ENCODE measurements around the gene CDX1. TPM values are rescaled to one million over a fixed set of nuclear protein-coding genes. Genes with fewer than 3 reads are reported as not detected.
A peak's percentile ranks its signal among the peaks of the same experiment; 100 is the strongest.

The CDX1 gene
- total RNA-seq, 1 donor from 2014 or later, result not detected

DNA sequence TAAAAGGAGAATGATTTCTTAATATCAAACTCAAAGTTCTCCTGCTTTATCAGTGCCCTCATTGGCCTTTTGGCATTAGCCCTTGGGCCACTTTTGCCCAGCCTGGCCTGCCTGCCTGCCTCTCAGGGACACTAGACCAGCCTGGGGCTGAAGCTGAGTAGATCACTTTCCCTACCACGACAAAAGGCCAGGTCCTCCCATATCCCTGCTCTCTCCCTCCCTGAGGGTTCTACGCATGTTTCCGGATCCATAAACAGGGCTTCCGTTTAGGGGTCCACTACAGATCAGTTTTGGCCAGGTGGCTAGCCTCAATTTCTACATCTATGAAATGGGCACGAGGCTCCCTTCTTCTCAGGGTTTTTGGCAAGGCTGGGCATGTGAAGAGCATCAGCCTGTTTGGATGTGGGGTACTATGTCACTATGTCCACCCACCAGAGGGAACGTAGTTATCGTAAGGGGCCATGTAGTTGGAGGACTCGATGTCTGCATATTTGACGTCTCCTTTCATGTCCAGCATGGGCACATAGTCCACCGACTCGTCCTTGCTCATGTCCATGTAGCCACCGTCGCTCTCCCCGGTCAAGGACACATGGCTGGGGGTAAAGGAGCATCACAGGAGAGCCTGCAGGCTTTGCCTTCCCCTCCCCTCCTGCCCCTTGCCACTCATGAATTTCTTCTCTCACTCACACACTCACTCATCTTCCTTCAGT, 45.0 kb upstream of the CDX1 start:
- H4K20me1 ChIP-seq (ENCODE audit: low read depth), result no peaks in the 10 kb centered on the region
- H3K27ac Mint-ChIP-seq, result no peak overlapping the region
- peaks cover 11% of the 10 kb centered on the region for H3K4me1 ChIP-seq
- H3K9me3 Mint-ChIP-seq, result no peaks in the 10 kb centered on the region
- H3K4me1 Mint-ChIP-seq, result peaks cover 8% of the 10 kb centered on the region
- no peaks in the 10 kb centered on the region for H3K36me3 ChIP-seq
- no peak overlapping the region for H3K27ac ChIP-seq
- no peaks in the 10 kb centered on the region for H3K79me2 ChIP-seq (ENCODE audit: low read depth)
- TF ChIP-seq, protein P1, sequence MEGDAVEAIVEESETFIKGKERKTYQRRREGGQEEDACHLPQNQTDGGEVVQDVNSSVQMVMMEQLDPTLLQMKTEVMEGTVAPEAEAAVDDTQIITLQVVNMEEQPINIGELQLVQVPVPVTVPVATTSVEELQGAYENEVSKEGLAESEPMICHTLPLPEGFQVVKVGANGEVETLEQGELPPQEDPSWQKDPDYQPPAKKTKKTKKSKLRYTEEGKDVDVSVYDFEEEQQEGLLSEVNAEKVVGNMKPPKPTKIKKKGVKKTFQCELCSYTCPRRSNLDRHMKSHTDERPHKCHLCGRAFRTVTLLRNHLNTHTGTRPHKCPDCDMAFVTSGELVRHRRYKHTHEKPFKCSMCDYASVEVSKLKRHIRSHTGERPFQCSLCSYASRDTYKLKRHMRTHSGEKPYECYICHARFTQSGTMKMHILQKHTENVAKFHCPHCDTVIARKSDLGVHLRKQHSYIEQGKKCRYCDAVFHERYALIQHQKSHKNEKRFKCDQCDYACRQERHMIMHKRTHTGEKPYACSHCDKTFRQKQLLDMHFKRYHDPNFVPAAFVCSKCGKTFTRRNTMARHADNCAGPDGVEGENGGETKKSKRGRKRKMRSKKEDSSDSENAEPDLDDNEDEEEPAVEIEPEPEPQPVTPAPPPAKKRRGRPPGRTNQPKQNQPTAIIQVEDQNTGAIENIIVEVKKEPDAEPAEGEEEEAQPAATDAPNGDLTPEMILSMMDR (IDR thresholded peaks at IDR 0.05), result no peak
- TF ChIP-seq EZH2 (IDR thresholded peaks at IDR 0.05), result no peak
- TF ChIP-seq EZH2phosphoT487 (IDR thresholded peaks at IDR 0.05), result no peak
- no peaks in the 10 kb centered on the region for H3F3A ChIP-seq (ENCODE audit: low read depth)
- H3K4me2 ChIP-seq, result no peak overlapping the region
- no peak overlapping the region for H3K9ac ChIP-seq
- no peaks in the 10 kb centered on the region for H3K9me3 ChIP-seq (ENCODE audit: low read depth)
- DNase-seq (ENCODE audit: low spot score), result no peak
- H3K27me3 ChIP-seq, result no peaks in the 10 kb centered on the region
- H3K36me3 Mint-ChIP-seq, result no peaks in the 10 kb centered on the region
- no peak overlapping the region for H3K4me3 ChIP-seq
- H2AFZ ChIP-seq (replicated peaks), result no peak overlapping the region
- H3K27me3 Mint-ChIP-seq (ENCODE audit: insufficient read depth, low read depth), result peaks cover 7% of the 10 kb centered on the region
- H3K4me3 Mint-ChIP-seq, result no peak overlapping the region

- Mint-ChIP-seq H3K4me3 (no peak overlapping the region), H3K27ac (no peak overlapping the region), H3K9me3 (no peaks in the 10 kb centered on the region), H3K4me1 (peaks cover 8% of the 10 kb centered on the region), H3K27me3 (ENCODE audit: insufficient read depth, low read depth) (peaks cover 7% of the 10 kb centered on the region), H3K36me3 (no peaks in the 10 kb centered on the region)
- Histone ChIP-seq H3F3A (ENCODE audit: low read depth) (no peaks in the 10 kb centered on the region), H3K79me2 (ENCODE audit: low read depth) (no peaks in the 10 kb centered on the region), H3K27me3 (no peaks in the 10 kb centered on the region), H3K27ac (no peak overlapping the region), H3K4me3 (no peak overlapping the region), H3K4me2 (no peak overlapping the region), H4K20me1 (ENCODE audit: low read depth) (no peaks in the 10 kb centered on the region), H3K9me3 (ENCODE audit: low read depth) (no peaks in the 10 kb centered on the region), H3K9ac (no peak overlapping the region), H2AFZ (replicated peaks) (no peak overlapping the region), H3K4me1 (peaks cover 11% of the 10 kb centered on the region), H3K36me3 (no peaks in the 10 kb centered on the region)
- no peak for TF ChIP-seq EZH2 (IDR thresholded peaks at IDR 0.05)
- TF ChIP-seq, protein P1 (IDR thresholded peaks at IDR 0.05), result peak; percentile 53
- peak; percentile 61 for DNase-seq (ENCODE audit: low spot score)
Measured at GRCh38 chr5:150122158-150122510, 44.4 kb upstream of the CDX1 start.

DNA sequence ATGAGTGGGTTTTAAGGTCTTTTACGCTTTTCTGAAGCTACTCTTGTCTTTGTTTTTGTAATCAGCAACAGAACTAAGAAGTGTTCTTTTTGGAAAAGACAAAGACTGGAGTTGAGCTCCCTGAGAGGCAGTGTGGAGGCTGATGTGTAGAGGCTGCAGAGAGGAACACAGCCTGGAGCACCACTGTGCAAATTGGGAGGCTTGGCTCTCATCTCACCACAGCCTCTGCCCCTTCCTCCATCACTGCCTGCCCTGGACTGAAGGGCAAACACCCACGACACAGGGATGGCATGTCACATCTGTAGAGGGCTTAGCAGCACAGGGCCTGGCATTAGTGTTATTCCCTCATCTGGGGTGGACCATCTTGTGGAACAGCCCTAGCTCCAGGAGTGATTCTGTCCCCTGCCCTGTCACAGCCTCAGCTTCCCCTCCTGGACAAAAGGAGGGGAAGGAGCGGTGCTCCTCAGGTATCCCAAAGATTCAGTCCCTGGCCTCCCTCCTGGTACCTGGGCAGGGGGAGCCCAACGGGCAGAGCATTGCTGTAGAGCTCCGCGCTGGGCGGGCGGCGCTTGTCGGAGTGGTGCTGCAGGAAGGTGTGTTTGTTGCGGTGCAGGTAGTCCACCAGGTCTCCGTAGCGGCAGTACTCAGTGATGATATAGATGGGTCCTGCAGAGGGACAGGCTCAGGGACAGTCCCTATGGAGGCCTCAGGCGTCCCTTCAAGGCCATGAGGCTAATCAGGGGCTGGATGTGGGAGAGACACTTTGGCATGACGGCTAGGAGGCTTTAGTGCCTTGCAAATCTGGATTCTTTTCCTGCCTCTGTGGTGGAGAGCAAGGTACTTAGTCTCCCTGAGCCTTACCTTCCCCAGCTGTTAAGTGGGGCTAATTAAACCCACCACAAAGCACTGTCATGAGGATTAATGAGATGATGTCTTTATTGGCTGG, 43.8 kb upstream of the CDX1 start:
- no peaks in the 10 kb centered on the region for H3K9me3 ChIP-seq (ENCODE audit: low read depth)
- H3K9me3 Mint-ChIP-seq, result no peaks in the 10 kb centered on the region
- no peaks in the 10 kb centered on the region for H3K36me3 ChIP-seq
- H3K27ac ChIP-seq, result no peak overlapping the region
- H3F3A ChIP-seq (ENCODE audit: low read depth), result no peaks in the 10 kb centered on the region
- H3K9ac ChIP-seq, result no peak overlapping the region
- H3K27me3 ChIP-seq, result no peaks in the 10 kb centered on the region
- H3K27me3 Mint-ChIP-seq (ENCODE audit: insufficient read depth, low read depth), result peaks cover 7% of the 10 kb centered on the region
- no peak overlapping the region for H3K4me3 ChIP-seq
- H4K20me1 ChIP-seq (ENCODE audit: low read depth), result no peaks in the 10 kb centered on the region
- no peak overlapping the region for H3K27ac Mint-ChIP-seq
- peaks cover 8% of the 10 kb centered on the region for H3K4me1 Mint-ChIP-seq
- H3K36me3 Mint-ChIP-seq, result no peaks in the 10 kb centered on the region
- DNase-seq (ENCODE audit: low spot score), result no peak
- no peak overlapping the region for H3K4me2 ChIP-seq
- TF ChIP-seq EZH2 (IDR thresholded peaks at IDR 0.05) (no peak), EZH2phosphoT487 (IDR thresholded peaks at IDR 0.05) (no peak)
- TF ChIP-seq, protein P1 (IDR thresholded peaks at IDR 0.05), result no peak
- H3K79me2 ChIP-seq (ENCODE audit: low read depth), result no peaks in the 10 kb centered on the region
- peaks cover 7% of the 10 kb centered on the region for H3K4me1 ChIP-seq
- no peak overlapping the region for H2AFZ ChIP-seq (replicated peaks)
- H3K4me3 Mint-ChIP-seq, result no peak overlapping the region

All from neural progenitor cell (in vitro differentiated cells).